Central memory CD8-positive, alpha-beta T cell (primary cell): Measurements from ENCODE around the gene NUDT22.

Experiments used
- ATAC-seq: fragments of 150-1000 bp; cut with Tn5 transposase; replicated peaks from 2 replicates; pipeline ENCODE4 v1.10.0; 2022; ENCODE audit warnings: mild to moderate bottlenecking, moderate FRiP score, moderate number of reproducible peaks; ENCODE audit not compliant: poor library complexity, severe bottlenecking; ENCODE audit errors: extremely low read depth
- DNase-seq, 2 donors: peaks; one replicate each; pipeline ENCODE4 v3.0.0; 2021; ENCODE audit warnings: low spot score in 2 of 2
- H3K27ac Mint-ChIP-seq: one replicate; pipeline ENCODE4 v1.8.0; 2022; ENCODE audit warnings: low read depth, mild to moderate bottlenecking, moderate library complexity, mixed read lengths
- H3K27me3 Mint-ChIP-seq: one replicate; pipeline ENCODE4 v1.8.0; 2022; ENCODE audit warnings: mixed read lengths
- H3K36me3 Mint-ChIP-seq: one replicate; pipeline ENCODE4 v1.8.0; 2022; ENCODE audit warnings: mild to moderate bottlenecking, moderate library complexity, mixed read lengths; ENCODE audit not compliant: insufficient read depth
- H3K4me1 Mint-ChIP-seq: one replicate; pipeline ENCODE4 v1.8.0; 2022; ENCODE audit warnings: mixed read lengths
- H3K4me3 Mint-ChIP-seq: one replicate; pipeline ENCODE4 v1.8.0; 2022; ENCODE audit warnings: mild to moderate bottlenecking, moderate library complexity, mixed read lengths
- H3K9me3 Mint-ChIP-seq: one replicate; pipeline ENCODE4 v1.8.0; 2022; ENCODE audit warnings: mixed read lengths

Gene NUDT22

DNA sequence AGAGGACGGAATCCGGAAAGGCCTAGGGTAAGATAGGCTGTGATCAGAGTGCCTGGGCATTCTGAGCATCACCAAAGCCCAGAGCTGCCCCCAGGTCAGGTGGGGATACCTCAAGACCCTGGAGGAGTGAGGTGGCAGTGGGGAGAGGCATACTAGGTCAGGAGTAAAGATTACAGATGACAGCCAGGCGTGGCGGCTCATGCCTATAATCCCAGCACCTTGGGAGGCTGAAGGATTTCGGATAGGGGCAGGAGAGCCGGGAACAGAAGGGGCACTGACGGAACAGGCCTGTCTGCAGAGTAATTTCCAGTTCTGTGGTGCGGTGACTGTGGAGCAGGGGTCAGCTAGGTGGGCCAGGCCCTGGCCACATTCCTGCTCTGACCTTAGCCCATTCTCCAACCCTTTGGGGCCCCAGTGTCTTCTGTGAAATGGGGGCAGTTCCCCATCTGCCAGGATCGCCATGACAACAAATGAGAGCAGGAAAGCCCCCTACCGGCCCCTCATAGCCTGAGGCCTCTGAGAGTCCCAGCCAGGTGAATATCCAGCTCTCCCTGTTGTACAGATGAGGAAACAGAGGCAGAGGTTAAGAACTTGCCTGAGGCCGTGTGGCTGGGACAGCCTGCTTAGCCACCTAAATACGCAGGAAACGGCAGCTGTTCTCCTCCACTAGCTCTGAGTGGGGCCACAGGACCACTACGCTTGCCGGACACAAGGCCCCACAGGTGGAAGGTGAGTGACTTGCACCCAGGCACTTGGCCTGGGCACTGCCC lies 49.1 kb downstream of the NUDT22 start:
- ATAC-seq: no peak
- peaks cover 12% of the 10 kb centered on the region for H3K4me1 Mint-ChIP-seq
- no peaks in the 10 kb centered on the region for H3K9me3 Mint-ChIP-seq
- H3K27me3 Mint-ChIP-seq: no peaks in the 10 kb centered on the region
- H3K27ac Mint-ChIP-seq: no peak overlapping the region
- no peak overlapping the region for H3K4me3 Mint-ChIP-seq
- no peak for DNase-seq
- peaks cover 23% of the 10 kb centered on the region for H3K36me3 Mint-ChIP-seq

DNA sequence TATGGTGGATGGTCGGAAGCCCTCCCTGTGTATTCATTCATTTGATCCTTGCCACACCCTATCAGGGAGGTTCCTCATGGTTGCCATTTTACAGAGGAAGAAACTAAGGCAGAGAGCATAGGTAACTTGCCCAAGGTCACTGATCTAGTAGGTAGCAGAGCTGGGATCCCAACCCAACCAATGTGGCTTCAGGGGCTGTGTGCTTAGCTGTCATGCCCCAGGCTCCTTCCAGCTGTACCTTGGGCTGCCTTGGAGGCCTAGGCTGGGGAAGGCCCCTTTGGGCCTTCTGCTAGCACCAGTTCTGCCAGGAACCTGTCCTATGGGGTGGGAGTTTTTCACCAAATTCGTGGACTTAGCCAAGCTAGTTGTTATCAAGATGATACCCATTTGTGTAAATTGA lies 49.8 kb downstream of the NUDT22 start:
- H3K9me3 Mint-ChIP-seq: no peaks in the 10 kb centered on the region
- no peaks in the 10 kb centered on the region for H3K27me3 Mint-ChIP-seq
- no peak for ATAC-seq
- peaks cover 9% of the 10 kb centered on the region for H3K4me1 Mint-ChIP-seq
- no peak overlapping the region for H3K27ac Mint-ChIP-seq
- H3K36me3 Mint-ChIP-seq: peaks cover 17% of the 10 kb centered on the region
- no peak for DNase-seq
- no peak overlapping the region for H3K4me3 Mint-ChIP-seq

DNA sequence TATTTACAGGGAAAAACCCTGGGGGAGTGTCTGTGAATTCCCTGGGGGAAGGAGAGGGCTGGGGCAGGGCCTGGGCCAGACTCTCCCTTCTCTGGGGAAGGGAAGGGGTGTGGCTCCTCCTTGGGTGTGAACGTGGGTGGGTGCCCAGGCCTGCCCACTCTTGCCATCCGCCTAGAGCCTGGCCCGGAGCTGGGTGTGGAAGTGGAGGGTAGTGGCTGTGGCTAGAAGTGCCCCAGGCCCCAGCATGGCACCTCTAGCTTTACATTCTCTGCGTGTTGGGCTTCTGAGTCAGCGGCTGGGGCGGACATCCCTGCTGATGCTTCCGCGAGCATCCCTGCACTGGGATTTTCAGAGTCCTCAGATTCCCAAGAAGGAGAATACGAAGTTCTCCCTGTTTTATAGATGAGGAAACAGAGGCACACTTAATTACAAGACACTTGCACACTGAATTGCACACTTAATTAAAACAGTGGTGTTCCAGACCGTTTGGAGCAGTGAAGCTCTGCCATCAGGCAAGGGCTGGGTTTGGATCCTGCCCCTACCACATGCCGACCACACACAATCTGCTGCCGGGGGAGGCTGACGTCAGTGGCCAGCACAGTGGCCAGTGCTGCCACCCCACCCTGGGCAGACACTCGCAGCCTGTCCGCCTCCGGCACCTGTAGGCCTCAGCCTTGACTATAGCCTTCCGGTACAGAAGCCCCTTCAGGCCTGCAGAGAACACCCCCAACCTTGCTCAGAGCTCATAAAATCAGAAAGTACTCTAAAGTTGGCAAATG lies 50.8 kb downstream of the NUDT22 start:
- Mint-ChIP-seq H3K36me3 (peaks cover 12% of the 10 kb centered on the region), H3K4me1 (peaks cover 2% of the 10 kb centered on the region), H3K4me3 (no peak overlapping the region), H3K9me3 (no peaks in the 10 kb centered on the region), H3K27ac (no peak overlapping the region), H3K27me3 (no peaks in the 10 kb centered on the region)
- ATAC-seq: no peak
- DNase-seq: no peak

DNA sequence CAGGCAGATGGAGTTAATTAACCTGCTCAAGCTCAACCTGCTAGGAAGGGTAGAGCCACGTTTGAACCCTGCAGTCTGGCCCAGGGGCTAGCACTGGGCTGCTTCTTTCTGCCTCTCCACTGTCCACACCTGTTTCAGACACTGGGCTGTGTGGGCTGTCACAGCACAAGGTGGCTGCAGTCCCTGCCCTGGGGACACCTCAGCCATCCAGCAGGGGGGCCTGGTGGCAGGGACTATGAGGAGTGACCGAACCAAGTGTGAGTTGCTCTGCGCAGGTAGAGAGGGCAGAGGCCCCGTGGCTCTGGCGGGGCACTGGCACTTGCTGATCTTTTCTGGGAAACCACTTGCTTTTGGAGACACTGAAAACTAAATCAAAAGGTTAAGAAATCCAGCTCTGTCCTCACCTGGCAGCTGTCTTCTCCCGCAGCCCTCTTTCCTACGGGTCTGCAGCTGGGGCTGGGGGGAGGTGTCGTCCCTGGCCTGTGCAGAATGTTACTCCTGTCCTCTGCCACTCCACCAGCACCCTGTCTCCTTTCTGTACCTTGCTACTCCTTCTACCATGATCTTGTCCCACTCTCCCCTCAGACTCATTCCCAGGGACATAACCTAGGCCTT lies 52.6 kb downstream of the NUDT22 start:
- Mint-ChIP-seq H3K27me3 (no peaks in the 10 kb centered on the region), H3K4me3 (no peak overlapping the region), H3K27ac (peak overlapping the region; percentile 78), H3K36me3 (peaks cover 8% of the 10 kb centered on the region), H3K4me1 (peaks cover under 1% of the 10 kb centered on the region), H3K9me3 (no peaks in the 10 kb centered on the region)
- no peak for DNase-seq
- ATAC-seq: no peak
